Activated naive CD4-positive, alpha-beta T cell treated with anti-CD3 and anti-CD28 coated beads for 36 hours (primary cell): ENCODE measurements around the gene CNTRL. TPM values are rescaled to one million over a fixed set of nuclear protein-coding genes. Genes with fewer than 3 reads are reported as not detected.
A peak's percentile ranks its signal among the peaks of the same experiment; 100 is the strongest.
"Not testable (repeated sequence)": the region's sequence is repeated elsewhere in the genome, so short reads cannot be mapped to it uniquely, and the experiment has no call there.

Experiments
- CTCF ChIA-PET: fragments of 350-600 bp; sonication (Branson Sonifier 250); formaldehyde crosslinking; loops from one replicate; lab custom pipeline; 2021; ENCODE audit warnings: antibody characterized with exemption; lab: Charles Lee
- DNase-seq: peaks from one replicate; pipeline ENCODE4 v3.0.0-alpha.2; 2020
- H3K27ac Mint-ChIP-seq: one replicate; pipeline ENCODE4 v1.8.0; 2021; ENCODE audit warnings: mild to moderate bottlenecking, mixed read lengths
- H3K27me3 Mint-ChIP-seq: one replicate; pipeline ENCODE4 v1.8.0; 2021; ENCODE audit warnings: low read depth, mixed read lengths
- H3K36me3 Mint-ChIP-seq: one replicate; pipeline ENCODE4 v1.8.0; 2021; ENCODE audit warnings: low read depth, mixed read lengths
- H3K4me1 Mint-ChIP-seq: one replicate; pipeline ENCODE4 v1.8.0; 2021; ENCODE audit warnings: low read depth, mixed read lengths
- H3K4me3 Mint-ChIP-seq: one replicate; pipeline ENCODE4 v1.8.0; 2021; ENCODE audit warnings: mild to moderate bottlenecking, moderate library complexity, mixed read lengths
- H3K9me3 Mint-ChIP-seq: one replicate; pipeline ENCODE4 v1.8.0; 2021; ENCODE audit warnings: mixed read lengths
- intact Hi-C: fragments of 100-400 bp; cut with micrococcal nuclease; formaldehyde crosslinking; loops from one replicate; pipeline ENCODE4 v1.15.1; 2023
- total RNA-seq, 2 experiments: library from RNA; stranded (reverse); gene quantifications; one replicate each; pipeline ENCODE4 v1.2.3, GENCODE V29; 2021

Gene CNTRL
- total RNA-seq, 2 experiments from 2014 or later: 59.4 to 63.6 TPM

DNA sequence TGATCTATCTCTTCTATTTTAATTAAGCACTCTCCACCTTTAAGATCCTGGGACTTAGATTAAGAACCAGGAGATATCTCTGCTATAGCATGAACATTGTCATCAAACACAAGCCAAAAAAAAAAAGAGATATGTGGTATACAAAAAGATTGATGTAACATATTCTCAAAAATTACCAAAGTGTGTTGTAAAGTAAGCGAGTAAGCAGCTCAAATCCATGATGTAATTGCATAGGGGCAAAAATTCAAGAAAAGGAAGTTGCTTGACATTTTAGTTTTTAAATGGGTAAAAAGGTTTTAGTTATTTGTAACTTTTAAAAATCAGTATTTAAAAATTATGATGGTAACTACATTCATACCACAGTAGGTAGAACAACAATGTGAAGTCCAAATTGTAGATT lies 40.7 kb downstream of the CNTRL start:
- H3K4me1 Mint-ChIP-seq: peaks cover 11% of the 10 kb centered on the region
- CTCF ChIA-PET: interaction anchor here (0.6 kb wide), 1 partner anchor 72 kb away, joined by 7 read pairs; no protein-coding TSS in a partner anchor
- no peaks in the 10 kb centered on the region for H3K27me3 Mint-ChIP-seq
- intact Hi-C loops: no loop called here
- no peak for DNase-seq
- H3K9me3 Mint-ChIP-seq: no peaks in the 10 kb centered on the region
- H3K36me3 Mint-ChIP-seq: peaks cover 31% of the 10 kb centered on the region
- H3K27ac Mint-ChIP-seq: peak overlapping the region; percentile 44
- no peak overlapping the region for H3K4me3 Mint-ChIP-seq

DNA sequence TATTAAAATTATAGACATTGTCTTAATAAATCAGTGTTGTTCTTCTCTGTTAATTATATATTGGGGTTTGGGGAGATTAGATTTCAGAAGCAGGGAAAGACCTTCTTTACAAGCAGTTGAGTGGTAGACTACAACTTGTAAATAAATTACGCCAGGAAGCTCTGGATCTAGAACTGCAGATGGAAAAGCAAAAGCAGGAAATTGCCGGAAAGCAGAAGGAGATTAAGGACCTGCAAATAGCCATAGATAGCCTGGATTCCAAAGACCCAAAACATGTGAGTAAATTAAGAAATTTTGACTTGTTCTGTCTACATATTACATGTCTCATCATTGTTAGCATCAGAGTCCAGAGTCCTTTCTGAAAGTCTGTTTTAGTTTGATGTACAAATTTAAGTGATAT lies 43.5 kb downstream of the CNTRL start:
- Mint-ChIP-seq H3K4me3 (no peak overlapping the region), H3K9me3 (no peaks in the 10 kb centered on the region), H3K36me3 (peaks cover 30% of the 10 kb centered on the region), H3K4me1 (peaks cover 27% of the 10 kb centered on the region), H3K27ac (no peak overlapping the region), H3K27me3 (no peaks in the 10 kb centered on the region)
- intact Hi-C loops: no loop called here
- CTCF ChIA-PET: no interaction called here
- DNase-seq: no peak

DNA sequence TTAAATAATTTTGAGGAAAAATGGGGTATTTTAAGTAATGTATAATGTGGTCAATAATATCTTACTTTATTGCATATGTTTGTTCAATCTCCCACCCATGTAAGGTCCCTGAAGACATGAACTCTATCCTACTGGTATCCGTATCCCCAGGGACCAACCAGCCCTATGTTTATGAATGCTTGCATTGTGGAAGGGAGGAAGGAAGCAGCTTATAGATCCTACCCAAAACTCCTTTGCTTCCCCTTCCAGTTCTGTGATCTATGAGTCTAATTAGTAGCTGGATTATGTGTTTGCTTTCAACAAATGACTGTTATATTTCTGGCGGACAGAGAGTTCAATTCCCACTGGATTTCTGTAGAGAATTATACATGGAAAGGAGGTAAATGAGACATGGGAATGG lies 45.6 kb downstream of the CNTRL start:
- Mint-ChIP-seq H3K4me1 (peaks cover 42% of the 10 kb centered on the region), H3K4me3 (no peak overlapping the region), H3K9me3 (no peaks in the 10 kb centered on the region), H3K27me3 (no peaks in the 10 kb centered on the region), H3K27ac (peak overlapping the region; percentile 61), H3K36me3 (peaks cover 33% of the 10 kb centered on the region)
- intact Hi-C loops: loop anchor here (2.0 to 5.0 kb wide), 4 partner anchors 138 to 406 kb away; partner anchors contain the start of genes MEGF9 and STOM
- DNase-seq: no peak
- CTCF ChIA-PET: interaction anchor here (1.0 to 1.4 kb wide), 5 partner anchors 29 to 365 kb away, joined by 3 read pairs; no protein-coding TSS in a partner anchor

DNA sequence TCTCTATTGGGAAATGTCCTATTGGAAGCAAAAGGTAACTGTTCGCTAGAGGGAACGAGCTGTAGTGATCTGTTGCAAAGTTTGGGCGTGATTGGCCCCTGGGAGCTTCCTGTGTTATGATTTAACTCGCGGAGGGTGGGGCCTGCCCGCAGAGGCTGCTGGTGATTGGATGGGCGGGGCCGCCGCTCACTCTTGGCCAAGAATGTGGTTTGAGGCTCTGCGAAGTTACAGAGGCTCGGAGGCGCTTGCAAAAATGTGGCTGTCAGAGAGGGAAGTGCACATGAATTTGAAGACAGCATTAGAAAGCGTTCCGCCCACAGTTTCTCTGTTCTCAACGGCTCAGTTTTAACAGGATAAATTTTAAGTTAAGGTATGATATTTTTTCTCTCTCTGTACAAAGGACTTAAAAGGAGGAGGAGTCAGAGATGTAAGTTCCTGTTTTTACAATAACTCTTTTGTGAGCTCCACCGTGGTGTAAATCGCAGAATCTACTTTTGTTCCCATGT lies 46.9 kb downstream of the CNTRL start:
- Mint-ChIP-seq H3K4me1 (peaks cover 44% of the 10 kb centered on the region), H3K36me3 (peaks cover 29% of the 10 kb centered on the region), H3K9me3 (no peaks in the 10 kb centered on the region), H3K27ac (peak overlapping the region; percentile 91), H3K27me3 (no peaks in the 10 kb centered on the region), H3K4me3 (peak overlapping the region; percentile 73)
- intact Hi-C loops: loop anchor here (1.0 to 5.0 kb wide), 10 partner anchors 12 to 407 kb away; partner anchors contain the start of genes CNTRL, MEGF9, RAB14 and STOM
- DNase-seq: peak; percentile 99
- CTCF ChIA-PET: interaction anchor here (0.7 to 1.4 kb wide), 9 partner anchors 10 to 278 kb away, joined by 3 to 5 read pairs (median 3); no protein-coding TSS in a partner anchor

DNA sequence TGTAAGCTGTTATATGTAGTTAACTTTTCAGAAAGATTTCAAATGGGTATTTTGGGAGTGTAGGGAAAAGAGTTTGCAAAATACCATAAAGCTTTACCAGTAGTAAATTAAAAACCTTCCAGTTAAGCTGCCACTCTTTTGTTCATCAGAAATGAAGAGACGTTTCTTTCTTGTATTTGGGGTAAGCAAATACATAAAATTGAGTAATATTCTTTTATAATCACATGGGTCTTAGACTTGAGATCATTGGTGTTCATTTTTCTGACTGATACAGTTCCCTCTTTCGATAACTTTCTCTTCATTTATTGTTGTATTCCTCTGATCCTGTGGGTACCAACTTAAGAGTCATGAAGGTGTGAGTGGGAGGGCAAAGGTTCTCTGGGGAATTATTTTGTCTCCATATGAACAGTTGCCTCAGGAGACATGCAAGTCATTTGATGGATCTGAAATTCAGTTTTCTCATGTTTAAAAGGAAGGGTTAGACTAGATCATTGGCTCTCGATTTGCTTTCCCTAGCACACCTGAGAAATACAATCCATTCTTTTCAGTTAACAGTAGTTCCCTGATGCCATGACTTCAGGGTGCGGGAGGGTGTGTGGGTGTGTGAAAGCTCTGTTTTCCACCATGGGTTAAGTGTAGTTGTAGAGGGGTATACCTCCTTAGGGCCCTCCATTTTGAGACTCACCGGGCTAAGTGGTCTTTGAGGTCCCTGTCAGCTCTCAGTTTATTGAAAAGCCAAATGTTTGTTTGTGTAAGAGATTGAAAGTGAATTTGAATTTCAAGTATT lies 47.7 kb downstream of the CNTRL start:
- CTCF ChIA-PET: interaction anchor here (0.5 to 1.2 kb wide), 3 partner anchors 11 to 425 kb away, joined by 3 to 5 read pairs (median 4); no protein-coding TSS in a partner anchor
- H3K4me1 Mint-ChIP-seq: peaks cover 44% of the 10 kb centered on the region
- peak; percentile 26 for DNase-seq
- peaks cover 37% of the 10 kb centered on the region for H3K36me3 Mint-ChIP-seq
- peak overlapping the region; percentile 73 for H3K4me3 Mint-ChIP-seq
- no peaks in the 10 kb centered on the region for H3K27me3 Mint-ChIP-seq
- peak overlapping the region; percentile 91 for H3K27ac Mint-ChIP-seq
- no peaks in the 10 kb centered on the region for H3K9me3 Mint-ChIP-seq
- intact Hi-C loops: loop anchor here (5.0 kb wide), 3 partner anchors 140 to 365 kb away; partner anchors contain the start of gene STOM

DNA sequence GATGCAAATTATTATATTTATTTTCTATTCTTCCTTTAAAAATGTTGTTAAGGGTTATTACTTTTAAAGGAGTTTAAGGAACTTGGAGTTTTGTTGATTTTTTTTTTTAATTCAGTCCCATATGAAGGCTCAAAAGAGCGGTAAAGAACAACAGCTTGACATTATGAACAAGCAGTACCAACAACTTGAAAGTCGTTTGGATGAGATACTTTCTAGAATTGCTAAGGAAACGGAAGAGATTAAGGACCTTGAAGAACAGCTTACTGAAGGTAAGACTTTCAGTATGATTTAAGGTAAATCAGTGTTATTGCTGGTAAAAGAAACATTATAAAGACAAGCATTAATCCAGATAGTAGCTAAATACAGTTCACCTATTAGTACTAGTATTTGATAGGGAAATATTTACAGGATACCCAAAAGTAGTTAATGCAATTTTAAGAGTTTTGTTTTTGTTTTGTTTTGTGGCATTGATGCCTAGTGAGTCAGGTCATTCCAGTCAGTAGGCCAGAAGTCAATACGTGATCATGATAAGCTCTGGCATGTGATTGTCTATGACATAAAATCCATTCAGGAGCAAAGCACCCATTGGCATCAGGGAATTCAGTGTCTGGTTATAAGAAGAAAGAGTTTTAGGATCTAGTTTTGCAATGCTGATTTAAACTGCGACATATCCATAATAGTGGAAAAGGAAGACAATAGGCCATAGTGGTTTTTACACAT lies 49.2 kb downstream of the CNTRL start:
- H3K4me1 Mint-ChIP-seq: peaks cover 52% of the 10 kb centered on the region
- H3K27ac Mint-ChIP-seq: peak overlapping the region; percentile 63
- intact Hi-C loops: loop anchor here (5.0 kb wide), 3 partner anchors 142 to 367 kb away; partner anchors contain the start of gene STOM
- peaks cover 5% of the 10 kb centered on the region for H3K9me3 Mint-ChIP-seq
- H3K36me3 Mint-ChIP-seq: peaks cover 46% of the 10 kb centered on the region
- H3K4me3 Mint-ChIP-seq: no peak overlapping the region
- DNase-seq: no peak
- no peaks in the 10 kb centered on the region for H3K27me3 Mint-ChIP-seq
- CTCF ChIA-PET: interaction anchor here (0.7 to 0.8 kb wide), 2 partner anchors 8 to 64 kb away, joined by 3 to 4 read pairs; no protein-coding TSS in a partner anchor

DNA sequence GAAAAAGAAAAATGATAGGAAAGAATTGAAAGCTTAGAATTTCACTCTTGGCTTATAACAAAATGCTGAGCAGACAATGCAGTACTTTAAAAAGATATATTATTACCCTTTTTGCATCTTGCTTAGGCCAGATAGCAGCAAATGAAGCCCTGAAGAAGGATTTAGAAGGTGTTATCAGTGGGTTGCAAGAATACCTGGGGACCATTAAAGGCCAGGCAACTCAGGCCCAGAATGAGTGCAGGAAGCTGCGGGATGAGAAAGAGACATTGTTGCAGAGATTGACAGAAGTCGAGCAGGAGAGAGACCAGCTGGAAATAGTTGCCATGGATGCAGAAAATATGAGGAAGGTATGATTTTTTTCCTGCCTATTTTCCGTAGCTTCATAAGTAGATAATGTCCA lies 50.8 kb downstream of the CNTRL start:
- Mint-ChIP-seq H3K36me3 (peaks cover 53% of the 10 kb centered on the region), H3K27ac (no peak overlapping the region), H3K9me3 (peaks cover 11% of the 10 kb centered on the region), H3K4me1 (peaks cover 58% of the 10 kb centered on the region), H3K4me3 (no peak overlapping the region), H3K27me3 (no peaks in the 10 kb centered on the region)
- DNase-seq: no peak
- intact Hi-C loops: no loop called here
- CTCF ChIA-PET: interaction anchor here (1.2 kb wide), 1 partner anchor 144 kb away, joined by 3 read pairs; no protein-coding TSS in a partner anchor

DNA sequence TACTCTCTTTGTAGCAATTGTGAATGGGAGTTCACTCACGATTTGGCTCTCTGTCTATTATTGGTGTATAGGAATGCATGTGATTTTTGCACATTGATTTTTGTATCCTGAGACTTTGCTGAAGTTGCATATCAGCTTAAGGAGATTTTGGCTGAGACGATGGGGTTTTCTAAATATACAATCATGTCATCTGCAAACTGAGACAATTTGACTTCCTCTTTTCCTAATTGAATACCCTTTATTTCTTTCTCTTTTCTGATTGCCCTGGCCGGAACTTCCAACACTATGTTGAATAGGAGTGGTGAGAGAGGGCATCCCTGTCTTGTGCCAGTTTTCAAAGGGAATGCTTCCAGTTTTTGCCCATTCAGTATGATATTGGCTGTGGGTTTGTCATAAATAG lies 54.6 kb downstream of the CNTRL start:
- Mint-ChIP-seq H3K27ac (peak overlapping the region; percentile 1), H3K9me3 (peaks cover 12% of the 10 kb centered on the region), H3K4me1 (peaks cover 62% of the 10 kb centered on the region), H3K36me3 (peaks cover 68% of the 10 kb centered on the region)
- DNase-seq, H3K27me3 Mint-ChIP-seq, H3K4me3 Mint-ChIP-seq, intact Hi-C loops, CTCF ChIA-PET: not testable (repeated sequence)

DNA sequence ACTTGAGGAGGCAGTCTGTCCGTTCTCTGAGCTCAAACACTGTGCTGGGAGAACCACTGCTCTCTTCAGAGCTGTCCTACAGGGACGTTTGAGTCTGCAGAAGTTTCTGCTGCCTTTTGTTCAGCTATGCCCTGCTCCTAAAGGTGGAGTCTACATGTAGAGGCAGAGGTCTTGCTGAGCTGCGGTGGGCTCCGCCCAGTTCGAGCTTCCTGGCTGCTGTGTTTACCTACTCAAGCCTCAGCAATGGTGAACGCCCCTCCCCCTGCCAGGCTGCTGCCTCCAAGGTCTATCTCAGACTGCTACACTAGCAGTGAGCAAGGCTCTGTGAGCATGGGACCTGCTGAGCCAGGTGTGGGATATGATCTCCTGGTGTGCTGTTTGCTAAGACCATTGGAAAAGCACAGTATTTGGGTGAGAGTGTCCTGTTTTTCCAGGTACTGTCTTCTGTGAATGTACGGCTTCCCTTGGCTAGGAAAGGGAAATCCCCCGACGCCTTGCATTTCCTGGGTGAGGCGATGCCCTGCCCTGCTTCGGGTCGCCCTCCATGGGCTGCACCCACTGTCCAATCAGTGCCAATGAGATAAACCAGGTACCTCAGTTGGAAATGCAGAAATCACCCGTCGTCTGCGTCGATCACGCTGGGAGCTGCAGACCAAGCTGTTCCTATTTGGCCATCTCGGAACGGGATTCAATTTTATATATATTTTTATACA lies 58.5 kb downstream of the CNTRL start:
- H3K4me1 Mint-ChIP-seq: peaks cover 60% of the 10 kb centered on the region
- peaks cover 56% of the 10 kb centered on the region for H3K36me3 Mint-ChIP-seq
- CTCF ChIA-PET: interaction anchor here (1.2 to 1.6 kb wide), 4 partner anchors 10 to 22 kb away, joined by 3 to 4 read pairs (median 4); no protein-coding TSS in a partner anchor
- H3K27me3 Mint-ChIP-seq: no peaks in the 10 kb centered on the region
- H3K4me3 Mint-ChIP-seq: no peak overlapping the region
- H3K27ac Mint-ChIP-seq: peak overlapping the region; percentile 63
- peaks cover 10% of the 10 kb centered on the region for H3K9me3 Mint-ChIP-seq
- intact Hi-C loops: loop anchor here (1.0 kb wide), 1 partner anchor 12 kb away; no protein-coding TSS in a partner anchor
- DNase-seq: peak; percentile 83

DNA sequence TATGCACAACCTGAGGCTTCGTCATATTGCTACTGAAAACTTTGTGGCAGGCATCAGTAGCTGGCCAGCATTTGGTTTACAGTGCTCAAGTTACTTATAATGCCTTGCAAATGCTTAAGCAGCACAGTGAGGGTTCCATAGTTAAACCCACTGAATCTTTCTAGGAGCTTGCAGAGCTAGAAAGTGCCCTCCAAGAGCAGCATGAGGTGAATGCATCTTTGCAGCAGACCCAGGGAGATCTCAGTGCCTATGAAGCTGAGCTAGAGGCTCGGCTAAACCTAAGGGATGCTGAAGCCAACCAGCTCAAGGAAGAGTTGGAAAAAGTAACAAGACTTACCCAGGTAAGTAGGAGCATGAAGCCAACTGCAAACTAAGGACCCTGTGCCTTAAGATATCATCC lies 60.9 kb downstream of the CNTRL start:
- peaks cover 37% of the 10 kb centered on the region for H3K36me3 Mint-ChIP-seq
- intact Hi-C loops: no loop called here

DNA sequence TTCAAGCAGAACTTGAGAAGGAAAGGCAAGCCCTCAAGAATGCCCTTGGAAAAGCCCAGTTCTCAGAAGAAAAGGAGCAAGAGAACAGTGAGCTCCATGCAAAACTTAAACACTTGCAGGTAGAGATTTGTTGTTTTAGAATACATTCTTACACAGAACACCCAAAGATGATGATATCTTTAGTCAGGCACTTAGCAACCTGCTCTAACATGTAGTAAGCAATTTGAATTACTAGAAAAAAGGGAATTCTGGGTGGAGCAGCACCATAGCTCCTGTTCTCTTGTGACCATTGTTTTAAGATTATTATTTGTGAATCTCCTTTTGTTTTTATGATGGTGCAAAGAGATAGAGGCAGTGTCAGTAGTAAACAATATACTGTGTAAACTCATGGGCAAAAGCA lies 63.8 kb downstream of the CNTRL start:
- intact Hi-C loops: no loop called here
- peaks cover 35% of the 10 kb centered on the region for H3K36me3 Mint-ChIP-seq
- H3K27ac Mint-ChIP-seq: no peak overlapping the region
- DNase-seq: no peak
- H3K4me1 Mint-ChIP-seq: peaks cover 7% of the 10 kb centered on the region
- H3K9me3 Mint-ChIP-seq: no peaks in the 10 kb centered on the region
- CTCF ChIA-PET: interaction anchor here (1.4 kb wide), 1 partner anchor 17 kb away, joined by 3 read pairs; no protein-coding TSS in a partner anchor
- no peaks in the 10 kb centered on the region for H3K27me3 Mint-ChIP-seq
- H3K4me3 Mint-ChIP-seq: no peak overlapping the region

More for the DNA sequence above, 60.9 kb downstream of the CNTRL start:
- Mint-ChIP-seq H3K4me1 (peaks cover 36% of the 10 kb centered on the region), H3K27ac (no peak overlapping the region), H3K4me3 (no peak overlapping the region), H3K9me3 (peaks cover 2% of the 10 kb centered on the region), H3K27me3 (no peaks in the 10 kb centered on the region)
- CTCF ChIA-PET: no interaction called here
- DNase-seq: no peak
